Kidney glomerular epithelial cell (primary cell): Measurements from ENCODE around the gene STAT5A.
"Not testable (repeated sequence)": the region's sequence is repeated elsewhere in the genome, so short reads cannot be mapped to it uniquely, and the experiment has no call there.

Experiments
- DNase-seq: peaks from one replicate; lab custom pipeline; 2025; lab: John Stamatoyannopoulos, UW

Gene STAT5A

GRCh38 chr17:42287977-42288802 lies at the start of gene STAT5A:
TSS of gene STAT5A (plus strand) at chr17:42288498. CDS start at chr17:42289412, 914 bp downstream.
- DNase-seq = peak; percentile 6

- DNase-seq = not testable (repeated sequence)
Measured at GRCh38 chr17:42239576-42239975, 48.7 kb upstream of the STAT5A start.

- DNase-seq = no peak
Measured at GRCh38 chr17:42240201-42240600, 48.1 kb upstream of the STAT5A start.

- not testable (repeated sequence) for DNase-seq
Measured at GRCh38 chr17:42240863-42241262, 47.4 kb upstream of the STAT5A start.

- no peak for DNase-seq
Measured at GRCh38 chr17:42241871-42242270, 46.4 kb upstream of the STAT5A start.

GRCh38 chr17:42243493-42243982 lies 44.8 kb upstream of the STAT5A start:
- no peak for DNase-seq

- not testable (repeated sequence) for DNase-seq
Measured at GRCh38 chr17:42244116-42244515, 44.2 kb upstream of the STAT5A start.

- DNase-seq = not testable (repeated sequence)
Measured at GRCh38 chr17:42245183-42245582, 43.1 kb upstream of the STAT5A start.

GRCh38 chr17:42246515-42246914 lies 41.8 kb upstream of the STAT5A start:
- DNase-seq = no peak

- DNase-seq = no peak
Measured at GRCh38 chr17:42247734-42248133, 40.6 kb upstream of the STAT5A start.

GRCh38 chr17:42248351-42249179 lies 39.7 kb upstream of the STAT5A start:
- peak; percentile 74 for DNase-seq

GRCh38 chr17:42249681-42250446 lies 38.4 kb upstream of the STAT5A start:
- DNase-seq = no peak

- no peak for DNase-seq
Measured at GRCh38 chr17:42251115-42251514, 37.2 kb upstream of the STAT5A start.

GRCh38 chr17:42252597-42253550 lies 35.4 kb upstream of the STAT5A start:
- peak; percentile 44 for DNase-seq

- DNase-seq = no peak
Measured at GRCh38 chr17:42253578-42253977, 34.7 kb upstream of the STAT5A start.

- DNase-seq = no peak
Measured at GRCh38 chr17:42255445-42255844, 32.9 kb upstream of the STAT5A start.

- DNase-seq = no peak
Measured at GRCh38 chr17:42260318-42260717, 28.0 kb upstream of the STAT5A start.

GRCh38 chr17:42264366-42264765 lies 23.9 kb upstream of the STAT5A start:
- not testable (repeated sequence) for DNase-seq

- no peak for DNase-seq
Measured at GRCh38 chr17:42266462-42266861, 21.8 kb upstream of the STAT5A start.

- no peak for DNase-seq
Measured at GRCh38 chr17:42266918-42267766, 21.2 kb upstream of the STAT5A start.
